HG03060 (cell line): Measurements from ENCODE around the gene SH2D4B.
A peak's percentile ranks its signal among the peaks of the same experiment; 100 is the strongest.
"Not testable (repeated sequence)": the region's sequence is repeated elsewhere in the genome, so short reads cannot be mapped to it uniquely, and the experiment has no call there.

Source experiments
- ATAC-seq: cut with Tn5 transposase; IDR thresholded peaks from one replicate; pipeline ENCODE4 v1.9.1; 2021; ENCODE audit warnings: low read depth, moderate number of reproducible peaks; ENCODE audit not compliant: unreplicated experiment

Gene SH2D4B

GRCh38 chr10:80540981-80541750 is 3.5 kb downstream of the SH2D4B start:
- ATAC-seq = peak; percentile 43

GRCh38 chr10:80542053-80542452 is 4.4 kb downstream of the SH2D4B start:
- no peak for ATAC-seq

GRCh38 chr10:80542652-80543318 is 5.1 kb downstream of the SH2D4B start:
- ATAC-seq = no peak

- not testable (repeated sequence) for ATAC-seq
Observed at GRCh38 chr10:80543319-80543672, 5.6 kb downstream of the SH2D4B start.

- no peak for ATAC-seq
Observed at GRCh38 chr10:80544316-80544953, 6.7 kb downstream of the SH2D4B start.

DNA sequence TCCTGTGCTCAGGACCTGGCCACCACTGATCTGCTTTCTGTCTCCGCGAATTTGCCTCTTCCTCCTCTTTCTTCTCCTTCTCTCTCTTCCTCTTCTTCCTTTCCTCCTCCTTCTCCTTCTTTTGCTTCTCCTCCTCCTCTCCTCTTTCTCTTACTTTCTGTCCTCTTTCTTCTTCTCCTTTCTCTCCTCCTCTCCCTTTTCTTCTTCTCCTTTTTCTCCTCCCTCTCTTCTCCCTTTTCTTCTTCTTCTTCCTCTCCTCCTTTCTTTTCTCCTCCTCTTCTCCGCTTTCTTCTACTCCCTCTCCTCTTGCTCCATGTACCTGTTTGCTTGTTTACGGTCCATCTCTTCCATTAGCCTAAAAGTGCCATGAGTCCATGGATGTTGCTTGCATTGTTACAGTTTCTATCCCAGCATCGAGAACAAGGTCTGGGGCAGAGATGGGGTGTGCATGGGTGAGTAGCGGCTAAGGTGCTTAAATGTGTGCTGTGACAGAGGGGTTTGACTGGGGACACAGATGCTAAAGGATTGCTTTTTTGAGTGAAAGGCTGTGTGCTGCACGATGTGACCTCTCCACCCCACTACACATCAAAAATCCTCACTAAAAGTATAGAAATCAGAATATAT is 7.7 kb downstream of the SH2D4B start:
- no peak for ATAC-seq

DNA sequence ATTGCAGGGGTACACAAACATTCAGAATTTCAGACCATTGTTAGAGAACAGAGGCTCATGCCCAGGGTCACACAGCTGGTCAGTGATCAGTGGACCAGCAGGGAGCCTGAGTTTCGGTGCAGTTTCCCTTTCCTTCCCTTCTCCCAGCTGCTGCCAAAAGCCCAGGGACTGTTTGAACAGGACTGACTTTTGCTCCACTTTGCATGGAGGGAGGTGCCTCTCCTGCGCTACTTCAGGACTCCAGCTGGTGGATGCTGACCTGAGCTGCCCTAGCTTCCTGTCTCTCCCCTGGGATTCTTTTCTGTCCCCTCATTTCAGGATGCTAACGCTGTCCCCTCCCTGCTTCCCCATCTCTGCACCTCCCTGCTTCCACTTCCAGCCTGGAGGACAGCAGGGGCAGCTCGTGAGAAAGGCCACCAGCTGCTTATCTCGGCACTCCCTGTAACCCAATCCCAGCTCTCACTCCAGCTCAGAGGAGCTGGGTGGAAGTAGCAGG is 14.5 kb downstream of the SH2D4B start:
- ATAC-seq = no peak

DNA sequence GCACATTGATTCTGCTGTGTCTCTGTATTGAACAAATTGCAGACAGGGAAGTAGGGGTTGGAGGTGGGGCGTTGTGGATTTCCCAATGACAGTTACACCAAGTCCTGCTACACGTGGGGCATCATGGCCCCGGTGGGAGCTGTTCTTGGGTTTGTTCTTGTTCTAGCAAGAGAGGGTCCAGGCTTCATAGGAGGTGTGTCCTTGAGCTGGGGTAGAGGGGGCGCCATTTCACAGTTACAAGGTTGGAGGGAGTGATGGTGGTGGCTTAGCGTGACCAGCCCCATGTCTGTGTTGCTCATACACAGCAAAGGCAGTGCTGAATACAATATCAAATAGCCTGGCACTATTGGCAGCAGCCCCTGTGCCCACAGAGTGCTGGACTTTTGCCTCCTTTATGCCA is 15.7 kb downstream of the SH2D4B start:
- ATAC-seq = no peak

- ATAC-seq = no peak
Observed at GRCh38 chr10:80554050-80554449, 16.3 kb downstream of the SH2D4B start.

- no peak for ATAC-seq
Observed at GRCh38 chr10:80555415-80555814, 17.7 kb downstream of the SH2D4B start.

DNA sequence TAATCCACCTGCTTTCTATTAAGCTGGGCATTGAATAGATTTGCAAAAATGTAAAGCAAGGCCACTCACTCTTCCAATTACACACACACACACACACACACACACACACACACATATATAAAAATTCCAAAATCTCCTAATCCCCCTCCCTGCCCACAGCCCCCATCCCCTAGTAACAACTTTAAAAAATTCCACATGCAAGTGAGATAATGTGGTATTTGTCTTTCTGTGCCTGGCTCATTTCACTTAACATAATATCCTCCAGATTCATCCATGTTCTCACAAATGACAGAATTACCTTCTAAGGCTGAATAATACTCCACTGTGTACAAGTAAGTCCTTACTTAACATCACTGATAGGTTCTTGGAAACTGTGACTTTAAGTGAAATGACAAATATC is 24.2 kb downstream of the SH2D4B start:
- ATAC-seq = no peak

- ATAC-seq = no peak
Observed at GRCh38 chr10:80567292-80567691, 29.6 kb downstream of the SH2D4B start.

DNA sequence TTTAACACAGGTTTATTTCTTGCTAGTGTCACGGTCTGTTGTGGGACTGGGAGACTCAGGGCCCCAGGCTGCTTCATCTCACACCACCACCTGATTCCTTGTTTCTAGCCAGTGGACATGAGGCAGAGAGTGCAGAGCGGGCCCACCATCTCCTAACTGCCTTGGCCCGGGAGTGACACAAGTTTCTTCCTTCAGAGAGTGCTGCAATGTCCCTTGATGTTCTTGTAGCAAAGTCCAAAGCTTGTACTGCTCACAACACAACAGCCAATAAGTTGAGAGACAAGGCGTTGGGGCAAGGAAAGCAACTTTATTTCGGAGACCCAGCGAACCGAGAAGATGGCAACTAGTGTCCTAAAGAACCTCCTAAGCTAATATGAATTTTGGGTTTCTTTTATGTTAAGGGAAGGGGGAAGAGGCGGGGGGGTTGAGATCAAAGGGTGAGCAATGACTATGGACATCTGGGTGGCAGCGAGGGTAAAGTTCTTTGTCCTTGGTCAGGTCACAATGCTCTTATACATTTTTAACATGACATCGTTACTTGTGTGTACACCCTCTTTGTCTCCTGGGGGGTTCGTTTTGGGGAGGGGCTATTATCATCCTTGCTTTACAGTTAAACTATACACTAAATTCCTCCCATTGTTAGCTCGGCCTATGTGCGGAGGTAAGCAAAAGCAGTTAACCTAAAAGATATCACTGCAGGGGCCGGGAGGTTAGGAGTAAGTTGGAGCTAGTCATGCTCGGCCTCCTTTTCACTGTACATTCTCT is 31.6 kb downstream of the SH2D4B start:
- no peak for ATAC-seq

- no peak for ATAC-seq
Observed at GRCh38 chr10:80571352-80571751, 33.6 kb downstream of the SH2D4B start.

GRCh38 chr10:80579181-80579763 is 41.6 kb downstream of the SH2D4B start:
- ATAC-seq = no peak

DNA sequence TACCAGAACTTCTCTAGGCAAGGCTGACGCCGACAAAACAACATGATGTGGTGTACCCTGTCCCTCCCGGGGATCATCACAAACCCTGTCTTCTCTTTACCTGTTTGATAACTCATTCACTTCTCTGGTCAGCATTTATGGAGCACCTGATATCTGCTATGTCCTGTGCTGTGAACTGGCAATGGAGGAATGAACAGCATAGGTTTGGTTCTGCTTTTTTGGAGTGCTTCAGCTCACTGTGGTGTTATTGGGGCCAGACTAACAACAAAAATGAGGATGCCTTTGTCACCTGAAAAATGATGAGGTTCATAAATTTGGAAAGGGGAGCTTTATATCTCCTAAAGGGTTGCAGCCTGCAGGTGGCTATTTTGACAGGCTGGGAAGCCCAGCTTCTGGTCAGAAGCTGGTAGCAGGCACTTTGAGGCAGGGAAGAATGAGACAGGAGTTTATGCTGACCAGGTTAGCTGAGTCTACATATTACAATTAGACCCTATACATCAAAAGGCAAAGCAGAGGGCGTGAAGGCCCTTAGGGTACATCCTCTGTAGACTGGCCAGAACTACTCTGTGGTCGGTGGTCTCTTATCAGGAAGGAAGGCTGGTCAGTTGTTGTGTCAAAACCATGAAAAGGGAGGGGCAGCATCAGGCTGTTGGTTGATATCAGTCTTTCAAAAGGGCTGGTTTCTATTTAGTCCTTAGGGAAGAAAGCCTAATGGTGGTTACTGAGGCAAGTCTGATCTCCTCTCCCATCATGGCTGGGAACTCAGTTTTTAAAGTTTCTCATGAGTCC is 42.3 kb downstream of the SH2D4B start:
- ATAC-seq = no peak

GRCh38 chr10:80580638-80581468 is 43.2 kb downstream of the SH2D4B start:
- ATAC-seq = no peak

DNA sequence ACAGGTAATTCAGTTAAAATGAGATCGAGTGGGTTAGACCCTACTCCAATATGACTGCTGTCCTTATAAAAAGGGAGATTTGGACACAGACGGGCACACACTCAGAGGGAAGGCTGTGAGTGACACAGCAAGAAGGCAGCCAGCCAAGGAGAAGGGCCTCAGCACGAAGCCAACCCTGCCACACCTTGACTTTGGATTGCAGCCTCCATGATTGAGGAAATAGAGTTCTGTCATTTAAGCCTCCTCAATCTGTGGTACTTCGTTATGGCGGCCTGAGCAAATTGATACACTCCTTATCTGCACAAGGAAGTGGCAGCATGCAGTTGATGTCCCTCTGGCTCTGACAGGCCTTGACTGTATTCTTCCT is 43.8 kb downstream of the SH2D4B start:
- no peak for ATAC-seq
